GM04503 (cell line): ENCODE measurements around the gene RABL3.
"Not testable (repeated sequence)": the region's sequence is repeated elsewhere in the genome, so short reads cannot be mapped to it uniquely, and the experiment has no call there.

Experiments
- DNase-seq: peaks from one replicate; pipeline ENCODE4 v3.0.0-alpha.2; 2012; ENCODE audit warnings: low read depth

The RABL3 gene

GRCh38 chr3:120645083-120645845 is 97.1 kb downstream of the RABL3 start:
- DNase-seq, result no peak

GRCh38 chr3:120642368-120642948 is 99.9 kb downstream of the RABL3 start:
- no peak for DNase-seq

- no peak for DNase-seq
Measured at GRCh38 chr3:120641696-120642246, 100.5 kb downstream of the RABL3 start.

- DNase-seq, result no peak
Measured at GRCh38 chr3:120640231-120640630, 102.1 kb downstream of the RABL3 start.

- not testable (repeated sequence) for DNase-seq
Measured at GRCh38 chr3:120638820-120639219, 103.5 kb downstream of the RABL3 start.

GRCh38 chr3:120637851-120638559 is 104.3 kb downstream of the RABL3 start:
- no peak for DNase-seq

GRCh38 chr3:120636795-120637401 is 105.4 kb downstream of the RABL3 start:
- no peak for DNase-seq
